KMS-11 (cell line): ENCODE data around the gene IFNGR2.

ENCODE experiments used
- H2AFZ ChIP-seq: fragments of 200-600 bp; sonication (generic); 2 replicates; pipeline ENCODE4 v1.6.1; 2016; ENCODE audit warnings: antibody characterized with exemption, mixed run types, low read depth
- H3K27ac ChIP-seq: fragments of 200-600 bp; sonication (generic); 2 replicates; pipeline ENCODE4 v1.6.1; 2016; ENCODE audit warnings: mild to moderate bottlenecking, mixed run types
- H3K27me3 ChIP-seq: fragments of 200-600 bp; sonication (generic); 2 replicates; pipeline ENCODE4 v1.6.1; 2017; ENCODE audit warnings: mild to moderate bottlenecking, low read depth, mixed run types, moderate library complexity; ENCODE audit not compliant: insufficient read depth
- H3K36me3 ChIP-seq: fragments of 200-600 bp; sonication (generic); 2 replicates; pipeline ENCODE4 v1.6.1; 2017; ENCODE audit warnings: mild to moderate bottlenecking, mixed run types; ENCODE audit not compliant: insufficient read depth
- H3K4me1 ChIP-seq: fragments of 200-600 bp; sonication (generic); 2 replicates; pipeline ENCODE4 v1.6.1; 2016; ENCODE audit warnings: mild to moderate bottlenecking, low read depth, mixed run types; ENCODE audit not compliant: poor library complexity, severe bottlenecking
- H3K4me2 ChIP-seq: fragments of 200-600 bp; sonication (generic); 2 replicates; pipeline ENCODE4 v1.7.0; 2016; ENCODE audit warnings: mild to moderate bottlenecking, mixed run types
- H3K4me3 ChIP-seq: fragments of 200-600 bp; sonication (generic); IDR thresholded peaks from 2 replicates; pipeline ENCODE4 v1.6.1; 2017; ENCODE audit warnings: low read depth, low read length, mixed read lengths; ENCODE audit not compliant: insufficient read depth
- H3K79me2 ChIP-seq: fragments of 200-600 bp; sonication (generic); 2 replicates; pipeline ENCODE4 v1.6.1; 2016; ENCODE audit warnings: low read depth, mixed run types; ENCODE audit not compliant: insufficient read depth
- H3K9ac ChIP-seq: fragments of 200-600 bp; sonication (generic); 2 replicates; pipeline ENCODE4 v1.6.1; 2016; ENCODE audit warnings: mild to moderate bottlenecking, mixed run types
- H4K20me1 ChIP-seq: fragments of 200-600 bp; sonication (generic); 2 replicates; pipeline ENCODE4 v1.6.1; 2016; ENCODE audit warnings: mild to moderate bottlenecking, mixed run types; ENCODE audit not compliant: insufficient read depth
- TF ChIP-seq, protein P1 (sequence below): fragments of 200-600 bp; sonication (generic); conservative IDR thresholded peaks from 2 replicates; pipeline ENCODE4 v1.6.1; 2017; ENCODE audit warnings: low read depth, mild to moderate bottlenecking, antibody characterized with exemption, low read length, moderate library complexity, mixed read lengths

IFNGR2 gene

GRCh38 chr21:33393348-33393747, 9.9 kb upstream of the IFNGR2 start:
- no peak overlapping the region for H3K9ac ChIP-seq
- TF ChIP-seq, protein P1, sequence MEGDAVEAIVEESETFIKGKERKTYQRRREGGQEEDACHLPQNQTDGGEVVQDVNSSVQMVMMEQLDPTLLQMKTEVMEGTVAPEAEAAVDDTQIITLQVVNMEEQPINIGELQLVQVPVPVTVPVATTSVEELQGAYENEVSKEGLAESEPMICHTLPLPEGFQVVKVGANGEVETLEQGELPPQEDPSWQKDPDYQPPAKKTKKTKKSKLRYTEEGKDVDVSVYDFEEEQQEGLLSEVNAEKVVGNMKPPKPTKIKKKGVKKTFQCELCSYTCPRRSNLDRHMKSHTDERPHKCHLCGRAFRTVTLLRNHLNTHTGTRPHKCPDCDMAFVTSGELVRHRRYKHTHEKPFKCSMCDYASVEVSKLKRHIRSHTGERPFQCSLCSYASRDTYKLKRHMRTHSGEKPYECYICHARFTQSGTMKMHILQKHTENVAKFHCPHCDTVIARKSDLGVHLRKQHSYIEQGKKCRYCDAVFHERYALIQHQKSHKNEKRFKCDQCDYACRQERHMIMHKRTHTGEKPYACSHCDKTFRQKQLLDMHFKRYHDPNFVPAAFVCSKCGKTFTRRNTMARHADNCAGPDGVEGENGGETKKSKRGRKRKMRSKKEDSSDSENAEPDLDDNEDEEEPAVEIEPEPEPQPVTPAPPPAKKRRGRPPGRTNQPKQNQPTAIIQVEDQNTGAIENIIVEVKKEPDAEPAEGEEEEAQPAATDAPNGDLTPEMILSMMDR: no peak
- H3K36me3 ChIP-seq: no peaks in the 10 kb centered on the region
- no peak overlapping the region for H3K4me3 ChIP-seq
- no peaks in the 10 kb centered on the region for H4K20me1 ChIP-seq
- H3K79me2 ChIP-seq: no peaks in the 10 kb centered on the region
- no peak overlapping the region for H3K27ac ChIP-seq
- no peak overlapping the region for H3K4me2 ChIP-seq
- no peak overlapping the region for H2AFZ ChIP-seq
- H3K27me3 ChIP-seq: peaks cover 6% of the 10 kb centered on the region; the same call in 1 of the 2 replicates
- peaks cover 28% of the 10 kb centered on the region for H3K4me1 ChIP-seq

- H3K36me3 ChIP-seq: no peaks in the 10 kb centered on the region
- peaks cover 6% of the 10 kb centered on the region; the same call in 1 of the 2 replicates for H3K27me3 ChIP-seq
- TF ChIP-seq, protein P1: no peak
- no peak overlapping the region for H2AFZ ChIP-seq
- H3K79me2 ChIP-seq: no peaks in the 10 kb centered on the region
- no peak overlapping the region for H3K4me3 ChIP-seq
- H3K27ac ChIP-seq: no peak overlapping the region
- H3K4me2 ChIP-seq: peak overlapping the region; percentile 19; the same call in 1 of the 2 replicates
- H3K9ac ChIP-seq: no peak overlapping the region
- H3K4me1 ChIP-seq: peaks cover 28% of the 10 kb centered on the region
- H4K20me1 ChIP-seq: no peaks in the 10 kb centered on the region
Measured at GRCh38 chr21:33394260-33394659, 9.0 kb upstream of the IFNGR2 start.

DNA sequence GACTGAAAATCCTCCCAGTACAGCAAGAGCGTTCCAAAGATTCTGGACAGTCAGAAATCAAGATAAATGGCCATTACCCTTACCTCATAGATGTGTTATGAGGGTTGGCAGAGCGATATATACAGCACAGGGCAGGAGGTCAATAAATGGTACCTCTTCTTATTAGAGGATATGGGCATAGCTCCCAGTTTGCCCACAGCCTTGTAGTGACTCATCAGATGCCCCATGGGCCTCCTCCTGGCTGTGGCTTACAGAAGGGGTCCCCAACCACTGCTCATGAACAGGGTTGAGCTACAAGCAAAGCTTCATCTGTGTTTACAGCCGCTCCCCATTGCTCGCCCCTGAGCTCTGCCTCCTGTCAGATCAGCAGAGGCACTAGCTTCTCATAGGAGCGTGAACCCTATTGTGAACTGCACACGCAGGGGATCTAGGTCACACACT, 7.3 kb upstream of the IFNGR2 start:
- peaks cover 6% of the 10 kb centered on the region; the same call in 1 of the 2 replicates for H3K27me3 ChIP-seq
- H3K36me3 ChIP-seq: no peaks in the 10 kb centered on the region
- H3K4me2 ChIP-seq: no peak overlapping the region
- no peak overlapping the region for H3K4me3 ChIP-seq
- no peak overlapping the region for H3K27ac ChIP-seq
- no peaks in the 10 kb centered on the region for H3K79me2 ChIP-seq
- no peaks in the 10 kb centered on the region for H4K20me1 ChIP-seq
- TF ChIP-seq, protein P1: no peak
- H2AFZ ChIP-seq: no peak overlapping the region
- peaks cover 28% of the 10 kb centered on the region for H3K4me1 ChIP-seq
- no peak overlapping the region for H3K9ac ChIP-seq

DNA sequence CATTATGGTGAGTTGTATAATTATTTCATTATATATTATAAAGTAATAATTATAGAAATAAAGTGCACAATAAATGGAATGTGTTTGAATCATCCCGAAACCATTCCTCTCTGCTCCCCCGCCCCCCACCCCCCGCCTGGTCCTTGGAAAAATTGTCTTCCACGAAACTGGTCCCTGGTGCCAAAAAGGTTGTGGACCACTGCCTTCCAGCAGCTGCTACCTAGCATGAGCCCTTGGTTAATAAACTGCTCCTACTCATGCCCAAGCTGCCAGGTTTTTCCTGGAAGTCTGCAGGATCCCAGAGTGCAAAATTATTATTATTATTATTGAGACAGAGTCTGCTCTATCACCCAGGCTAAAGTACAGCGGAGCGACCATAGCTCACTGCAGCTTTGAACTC, 6.8 kb upstream of the IFNGR2 start:
- no peak overlapping the region for H3K4me2 ChIP-seq
- H3K27me3 ChIP-seq: peaks cover 6% of the 10 kb centered on the region; the same call in 1 of the 2 replicates
- no peak overlapping the region for H3K9ac ChIP-seq
- peaks cover 28% of the 10 kb centered on the region for H3K4me1 ChIP-seq
- TF ChIP-seq, protein P1: no peak
- no peak overlapping the region for H2AFZ ChIP-seq
- H3K36me3 ChIP-seq: no peaks in the 10 kb centered on the region
- no peaks in the 10 kb centered on the region for H3K79me2 ChIP-seq
- H4K20me1 ChIP-seq: no peaks in the 10 kb centered on the region
- no peak overlapping the region for H3K4me3 ChIP-seq
- no peak overlapping the region for H3K27ac ChIP-seq
